HG03039 (cell line): ENCODE data around the gene TMED8.
A peak's percentile ranks its signal among the peaks of the same experiment; 100 is the strongest.
"Not testable (repeated sequence)": the region's sequence is repeated elsewhere in the genome, so short reads cannot be mapped to it uniquely, and the experiment has no call there.

ENCODE experiments used
- ATAC-seq: cut with Tn5 transposase; IDR thresholded peaks from one replicate; pipeline ENCODE4 v1.9.1; 2021; ENCODE audit warnings: mild to moderate bottlenecking, moderate library complexity; ENCODE audit not compliant: unreplicated experiment

Gene TMED8

GRCh38 chr14:77376771-77377501, at the start of gene TMED8, which contains the start of gene SAMD15:
Gene TMED8 (minus strand): TSS chr14:77377094. CDS start chr14:77377053, 41 bp downstream.
Gene SAMD15 (plus strand): TSS chr14:77377379. CDS start chr14:77377419, 40 bp downstream.
- ATAC-seq = peak; percentile 76

GRCh38 chr14:77426396-77426795, 49.5 kb upstream of the TMED8 start:
- ATAC-seq = no peak

- no peak for ATAC-seq
Measured at GRCh38 chr14:77424862-77425261, 48.0 kb upstream of the TMED8 start.

GRCh38 chr14:77423423-77423822, 46.5 kb upstream of the TMED8 start, which contains the start of gene NOXRED1:
Gene NOXRED1 (minus strand): TSS chr14:77423523. CDS start chr14:77422889, 634 bp downstream.
- ATAC-seq = no peak

- no peak for ATAC-seq
Measured at GRCh38 chr14:77421201-77421600, 44.3 kb upstream of the TMED8 start.

GRCh38 chr14:77416836-77417235, 39.9 kb upstream of the TMED8 start:
- no peak for ATAC-seq

- ATAC-seq = not testable (repeated sequence)
Measured at GRCh38 chr14:77416098-77416497, 39.2 kb upstream of the TMED8 start.

GRCh38 chr14:77415403-77416030, 38.6 kb upstream of the TMED8 start:
- ATAC-seq = not testable (repeated sequence)

- ATAC-seq = no peak
Measured at GRCh38 chr14:77409131-77409533, 32.2 kb upstream of the TMED8 start.

- ATAC-seq = no peak
Measured at GRCh38 chr14:77407158-77407557, 30.3 kb upstream of the TMED8 start.

GRCh38 chr14:77406718-77407117, 29.8 kb upstream of the TMED8 start:
- ATAC-seq = no peak

- ATAC-seq = no peak
Measured at GRCh38 chr14:77406086-77406485, 29.2 kb upstream of the TMED8 start.

- ATAC-seq = no peak
Measured at GRCh38 chr14:77403768-77404167, 26.9 kb upstream of the TMED8 start.

GRCh38 chr14:77400216-77400615, 23.3 kb upstream of the TMED8 start:
- no peak for ATAC-seq

- no peak for ATAC-seq
Measured at GRCh38 chr14:77390188-77390587, 13.3 kb upstream of the TMED8 start.

- ATAC-seq = no peak
Measured at GRCh38 chr14:77378701-77379100, 1.8 kb upstream of the TMED8 start.

- no peak for ATAC-seq
Measured at GRCh38 chr14:77377502-77377844, 579 bp upstream of the TMED8 start.

GRCh38 chr14:77375973-77376770, 722 bp downstream of the TMED8 start:
- ATAC-seq = peak; percentile 12

GRCh38 chr14:77375164-77375950, 1.5 kb downstream of the TMED8 start:
- no peak for ATAC-seq

GRCh38 chr14:77372304-77372841, 4.5 kb downstream of the TMED8 start:
- no peak for ATAC-seq
